Neural progenitor cell (in vitro differentiated cells): ENCODE measurements around the gene LZTS3. TPM values are rescaled to one million over a fixed set of nuclear protein-coding genes. Genes with fewer than 3 reads are reported as not detected.

Source experiments
- DNase-seq: peaks from one replicate; pipeline ENCODE4 v3.0.0-alpha.2; 2016; ENCODE audit warnings: low spot score
- H2AFZ ChIP-seq: fragments of 200-600 bp; sonication (generic); replicated peaks from 2 replicates; pipeline ENCODE4 v1.6.1; 2016; ENCODE audit warnings: antibody characterized with exemption
- H3F3A ChIP-seq: fragments of 200-600 bp; sonication (generic); 2 replicates; pipeline ENCODE4 v1.6.1; 2016; ENCODE audit warnings: antibody characterized with exemption, low read depth
- H3K27ac ChIP-seq: fragments of 200-600 bp; sonication (generic); 2 replicates; pipeline ENCODE4 v1.5.1; 2016; ENCODE audit warnings: mild to moderate bottlenecking
- H3K27me3 ChIP-seq: fragments of 200-600 bp; sonication (generic); 2 replicates; pipeline ENCODE4 v1.6.1; 2016; ENCODE audit warnings: mild to moderate bottlenecking, moderate library complexity
- H3K36me3 ChIP-seq: fragments of 200-600 bp; sonication (generic); 2 replicates; pipeline ENCODE4 v1.5.1; 2016
- H3K4me1 ChIP-seq: fragments of 200-600 bp; sonication (generic); 2 replicates; pipeline ENCODE4 v1.6.1; 2016; ENCODE audit warnings: mixed run types
- H3K4me2 ChIP-seq: fragments of 200-600 bp; sonication (generic); 2 replicates; pipeline ENCODE4 v1.6.1; 2016
- H3K4me3 ChIP-seq: fragments of 200-600 bp; sonication (generic); 2 replicates; pipeline ENCODE4 v1.5.1; 2016
- H3K79me2 ChIP-seq: fragments of 200-600 bp; sonication (generic); 2 replicates; pipeline ENCODE4 v1.6.1; 2016; ENCODE audit warnings: low read depth
- H3K9ac ChIP-seq: fragments of 200-600 bp; sonication (generic); 2 replicates; pipeline ENCODE4 v1.6.1; 2016
- H3K9me3 ChIP-seq: fragments of 200-600 bp; sonication (generic); 2 replicates; pipeline ENCODE4 v1.5.1; 2016; ENCODE audit warnings: low read depth
- H4K20me1 ChIP-seq: fragments of 200-600 bp; sonication (generic); 2 replicates; pipeline ENCODE4 v1.6.1; 2016; ENCODE audit warnings: low read depth
- H3K27ac Mint-ChIP-seq: 3 replicates; pipeline ENCODE4 v1.8.0; 2021; ENCODE audit warnings: mixed read lengths
- H3K27me3 Mint-ChIP-seq: 2 replicates; pipeline ENCODE4 v1.8.0; 2022; ENCODE audit warnings: low read depth, mild to moderate bottlenecking, inconsistent platforms, moderate library complexity, mixed read lengths; ENCODE audit not compliant: insufficient read depth
- H3K36me3 Mint-ChIP-seq: 3 replicates; pipeline ENCODE4 v1.8.0; 2021; ENCODE audit warnings: mixed read lengths
- H3K4me1 Mint-ChIP-seq: 3 replicates; pipeline ENCODE4 v1.8.0; 2021; ENCODE audit warnings: mixed read lengths
- H3K4me3 Mint-ChIP-seq: 3 replicates; pipeline ENCODE4 v1.8.0; 2021; ENCODE audit warnings: mild to moderate bottlenecking, moderate library complexity, mixed read lengths
- H3K9me3 Mint-ChIP-seq: 3 replicates; pipeline ENCODE4 v1.8.0; 2020; ENCODE audit warnings: mixed read lengths
- CTCF ChIP-seq: fragments of 200-600 bp; sonication (generic); IDR thresholded peaks from 2 replicates; pipeline ENCODE4 v1.5.1; 2017; ENCODE audit warnings: antibody characterized with exemption, mild to moderate bottlenecking
- EZH2 ChIP-seq: fragments of 200-600 bp; sonication (generic); IDR thresholded peaks from 2 replicates; pipeline ENCODE4 v1.6.1; 2017; ENCODE audit warnings: antibody characterized with exemption, mild to moderate bottlenecking, moderate library complexity
- EZH2phosphoT487 ChIP-seq: fragments of 200-600 bp; sonication (generic); IDR thresholded peaks from 2 replicates; pipeline ENCODE4 v1.6.1; 2017; ENCODE audit warnings: antibody characterized with exemption
- total RNA-seq: library from RNA; depleted of rRNA; stranded (reverse); fragments of >200 nt; gene quantifications from 2 replicates; pipeline ENCODE4 v1.2.3, GENCODE V29; 2015; ENCODE audit warnings: low replicate concordance

LZTS3 gene
- total RNA-seq, 1 donor from 2014 or later = 3.7 TPM

- H3K9ac ChIP-seq = peak overlapping the region; percentile 64
- H3K27me3 Mint-ChIP-seq = peaks cover 4% of the 10 kb centered on the region
- peak; percentile 30 for DNase-seq
- peaks cover 15% of the 10 kb centered on the region for H3F3A ChIP-seq
- peaks cover 31% of the 10 kb centered on the region for H3K79me2 ChIP-seq
- no peaks in the 10 kb centered on the region for H3K9me3 Mint-ChIP-seq
- no peak overlapping the region for H3K27ac ChIP-seq
- H3K9me3 ChIP-seq = no peaks in the 10 kb centered on the region
- H3K27ac Mint-ChIP-seq = peak overlapping the region; percentile 78
- no peaks in the 10 kb centered on the region for H3K27me3 ChIP-seq
- peaks cover 10% of the 10 kb centered on the region for H3K4me1 ChIP-seq
- H3K4me3 Mint-ChIP-seq = peak overlapping the region; percentile 97
- no peaks in the 10 kb centered on the region for H3K36me3 ChIP-seq
- H3K36me3 Mint-ChIP-seq = peaks cover 16% of the 10 kb centered on the region
- TF ChIP-seq CTCF (no peak), EZH2phosphoT487 (no peak), EZH2 (no peak)
- peak overlapping the region; percentile 95 for H3K4me2 ChIP-seq
- H2AFZ ChIP-seq = no peak overlapping the region
- H3K4me1 Mint-ChIP-seq = peaks cover 11% of the 10 kb centered on the region
- H4K20me1 ChIP-seq = peaks cover 11% of the 10 kb centered on the region
- peak overlapping the region; percentile 75 for H3K4me3 ChIP-seq
Measured at GRCh38 chr20:3203315-3204123, 30.2 kb upstream of the LZTS3 start.

GRCh38 chr20:3202965-3203314 is 29.6 kb upstream of the LZTS3 start:
- Histone ChIP-seq H2AFZ (no peak overlapping the region), H4K20me1 (peaks cover 11% of the 10 kb centered on the region), H3K27me3 (no peaks in the 10 kb centered on the region), H3K9me3 (no peaks in the 10 kb centered on the region), H3K27ac (no peak overlapping the region), H3K9ac (peak overlapping the region; percentile 64), H3K4me3 (peak overlapping the region; percentile 75), H3F3A (peaks cover 11% of the 10 kb centered on the region), H3K4me2 (peak overlapping the region; percentile 95), H3K4me1 (peaks cover 7% of the 10 kb centered on the region), H3K79me2 (peaks cover 25% of the 10 kb centered on the region), H3K36me3 (no peaks in the 10 kb centered on the region)
- peaks cover 8% of the 10 kb centered on the region for H3K4me1 Mint-ChIP-seq
- peaks cover 4% of the 10 kb centered on the region for H3K27me3 Mint-ChIP-seq
- H3K27ac Mint-ChIP-seq = no peak overlapping the region
- TF ChIP-seq EZH2 (no peak), EZH2phosphoT487 (no peak), CTCF (no peak)
- DNase-seq = no peak
- no peaks in the 10 kb centered on the region for H3K9me3 Mint-ChIP-seq
- H3K36me3 Mint-ChIP-seq = peaks cover 16% of the 10 kb centered on the region
- peak overlapping the region; percentile 71 for H3K4me3 Mint-ChIP-seq

GRCh38 chr20:3199976-3200755 is 26.8 kb upstream of the LZTS3 start:
- H3K36me3 Mint-ChIP-seq = peaks cover 29% of the 10 kb centered on the region
- peaks cover 11% of the 10 kb centered on the region for H4K20me1 ChIP-seq
- no peaks in the 10 kb centered on the region for H3K27me3 ChIP-seq
- no peak overlapping the region for H3K4me3 ChIP-seq
- TF ChIP-seq EZH2 = no peak
- no peak for TF ChIP-seq EZH2phosphoT487
- no peak for TF ChIP-seq CTCF
- peaks cover 7% of the 10 kb centered on the region for H3K27me3 Mint-ChIP-seq
- H3K9ac ChIP-seq = no peak overlapping the region
- H3K4me3 Mint-ChIP-seq = no peak overlapping the region
- H3K9me3 Mint-ChIP-seq = no peaks in the 10 kb centered on the region
- DNase-seq = no peak
- no peak overlapping the region for H3K27ac ChIP-seq
- H3K36me3 ChIP-seq = no peaks in the 10 kb centered on the region
- no peak overlapping the region for H3K27ac Mint-ChIP-seq
- peaks cover 7% of the 10 kb centered on the region for H3K4me1 ChIP-seq
- peaks cover 9% of the 10 kb centered on the region for H3F3A ChIP-seq
- peaks cover 8% of the 10 kb centered on the region for H3K4me1 Mint-ChIP-seq
- no peaks in the 10 kb centered on the region for H3K9me3 ChIP-seq
- H2AFZ ChIP-seq = no peak overlapping the region
- peaks cover 21% of the 10 kb centered on the region for H3K79me2 ChIP-seq
- no peak overlapping the region for H3K4me2 ChIP-seq
